Measurements from ENCODE around the gene LIN28B. TPM values are rescaled to one million over a fixed set of nuclear protein-coding genes. Genes with fewer than 3 reads are reported as not detected.

The LIN28B gene
- total RNA-seq, 4 donors from 2014 or later, result not detected

GRCh38 chr6:105057160-105057559, 100.3 kb downstream of the LIN28B start:
- no peak overlapping the region for H3K27ac ChIP-seq
- no peak overlapping the region for H3K4me3 ChIP-seq
- H3K27me3 ChIP-seq, result no peaks in the 10 kb centered on the region
- no peak for DNase-seq
- H3K9me3 ChIP-seq, result no peaks in the 10 kb centered on the region
- no peaks in the 10 kb centered on the region for H3K36me3 ChIP-seq
- H3K4me1 ChIP-seq, result no peaks in the 10 kb centered on the region
- TF ChIP-seq POLR2A (IDR thresholded peaks at IDR 0.05) (no peak), CTCF (IDR thresholded peaks at IDR 0.05) (no peak)

- TF ChIP-seq POLR2A (IDR thresholded peaks at IDR 0.05) (no peak), CTCF (IDR thresholded peaks at IDR 0.05) (no peak)
- Histone ChIP-seq H3K4me1 (no peaks in the 10 kb centered on the region), H3K9me3 (no peaks in the 10 kb centered on the region), H3K27me3 (no peaks in the 10 kb centered on the region), H3K27ac (no peak overlapping the region), H3K4me3 (no peak overlapping the region), H3K36me3 (no peaks in the 10 kb centered on the region)
- no peak for DNase-seq
Observed at GRCh38 chr6:105058316-105058715, 101.4 kb downstream of the LIN28B start.

GRCh38 chr6:105058846-105059245, 101.9 kb downstream of the LIN28B start:
- DNase-seq, result no peak
- no peaks in the 10 kb centered on the region for H3K27me3 ChIP-seq
- TF ChIP-seq POLR2A (IDR thresholded peaks at IDR 0.05) (no peak), CTCF (IDR thresholded peaks at IDR 0.05) (no peak)
- no peaks in the 10 kb centered on the region for H3K9me3 ChIP-seq
- no peaks in the 10 kb centered on the region for H3K4me1 ChIP-seq
- H3K36me3 ChIP-seq, result no peaks in the 10 kb centered on the region
- no peak overlapping the region for H3K4me3 ChIP-seq
- H3K27ac ChIP-seq, result no peak overlapping the region

GRCh38 chr6:105066233-105066632, 109.3 kb downstream of the LIN28B start:
- no peak for TF ChIP-seq CTCF (IDR thresholded peaks at IDR 0.05)
- TF ChIP-seq POLR2A (IDR thresholded peaks at IDR 0.05), result no peak
- H3K4me1 ChIP-seq, result no peaks in the 10 kb centered on the region
- H3K9me3 ChIP-seq, result no peaks in the 10 kb centered on the region

GRCh38 chr6:105066836-105067235, 109.9 kb downstream of the LIN28B start:
- H3K27ac ChIP-seq, result no peak overlapping the region
- no peaks in the 10 kb centered on the region for H3K27me3 ChIP-seq
- H3K36me3 ChIP-seq, result no peaks in the 10 kb centered on the region
- DNase-seq, result no peak
- no peak overlapping the region for H3K4me3 ChIP-seq
- no peaks in the 10 kb centered on the region for H3K9me3 ChIP-seq
- no peak for TF ChIP-seq CTCF (IDR thresholded peaks at IDR 0.05)
- TF ChIP-seq POLR2A (IDR thresholded peaks at IDR 0.05), result no peak
- H3K4me1 ChIP-seq, result no peaks in the 10 kb centered on the region

More at GRCh38 chr6:105066233-105066632, 109.3 kb downstream of the LIN28B start:
- Histone ChIP-seq H3K27me3 (no peaks in the 10 kb centered on the region), H3K27ac (no peak overlapping the region), H3K36me3 (no peaks in the 10 kb centered on the region), H3K4me3 (no peak overlapping the region)
- no peak for DNase-seq

- no peaks in the 10 kb centered on the region for H3K27me3 ChIP-seq
- H3K27ac ChIP-seq, result no peak overlapping the region
- no peak for DNase-seq
- H3K36me3 ChIP-seq, result no peaks in the 10 kb centered on the region
- no peaks in the 10 kb centered on the region for H3K9me3 ChIP-seq
- TF ChIP-seq CTCF (IDR thresholded peaks at IDR 0.05) (no peak), POLR2A (IDR thresholded peaks at IDR 0.05) (no peak)
- H3K4me3 ChIP-seq, result no peak overlapping the region
- no peaks in the 10 kb centered on the region for H3K4me1 ChIP-seq
Observed at GRCh38 chr6:105067329-105067728, 110.4 kb downstream of the LIN28B start.
